Lower lobe of right lung (tissue), 2 donors: Measurements from ENCODE around the gene SNAPC3. TPM values are rescaled to one million over a fixed set of nuclear protein-coding genes. Genes with fewer than 3 reads are reported as not detected.

Experiments used
- ATAC-seq, 2 donors: fragments of 200-7000 bp; cut with Tn5 transposase; one replicate each; pipeline ENCODE4 v1.9.1; 2020 to 2022; ENCODE audit warnings: mild to moderate bottlenecking in 2 of 2, moderate library complexity in 2 of 2
- DNase-seq: peaks from one replicate; pipeline ENCODE4 v3.0.0-alpha.2; 2020
- H3K27ac ChIP-seq: fragments of 200-600 bp; one replicate; pipeline ENCODE4 v1.8.0; 2022
- H3K27me3 ChIP-seq: fragments of 200-600 bp; one replicate; pipeline ENCODE4 v1.8.0; 2022; ENCODE audit warnings: low read depth
- H3K36me3 ChIP-seq: fragments of 200-600 bp; one replicate; pipeline ENCODE4 v1.8.0; 2022; ENCODE audit warnings: mild to moderate bottlenecking
- H3K4me1 ChIP-seq: fragments of 200-600 bp; one replicate; pipeline ENCODE4 v1.8.0; 2022
- H3K4me3 ChIP-seq: fragments of 200-600 bp; one replicate; pipeline ENCODE4 v1.8.0; 2022; ENCODE audit warnings: mild to moderate bottlenecking
- H3K9me3 ChIP-seq: fragments of 200-600 bp; one replicate; pipeline ENCODE4 v1.8.0; 2022
- CTCF ChIP-seq: fragments of 200-600 bp; IDR thresholded peaks from one replicate; pipeline ENCODE4 v1.8.0; 2022; ENCODE audit warnings: antibody characterized with exemption, mild to moderate bottlenecking
- intact Hi-C: fragments of 100-400 bp; cut with DNase I; formaldehyde crosslinking; loops from one replicate; pipeline ENCODE4 v1.11.0; 2022
- total RNA-seq: library from RNA; stranded (reverse); fragmentation: NEBNext Ultra II Directional; extraction: Animal tissue kit (Norgen Biotek cat#: 25700); gene quantifications from one replicate; pipeline ENCODE4 v1.2.1, GENCODE V29; 2021
- donor health status: DM: no; HTN: yes; CAD: no; lungs with severe emphysema.

SNAPC3 gene
- total RNA-seq, 1 donor from 2014 or later, result 30.7 TPM

GRCh38 chr9:15491950-15492349, 69.3 kb downstream of the SNAPC3 start:
- TF ChIP-seq CTCF, result no peak
- Histone ChIP-seq H3K27me3 (no peaks in the 10 kb centered on the region), H3K27ac (no peak overlapping the region), H3K4me3 (no peak overlapping the region), H3K4me1 (no peaks in the 10 kb centered on the region), H3K36me3 (peaks cover 24% of the 10 kb centered on the region), H3K9me3 (no peaks in the 10 kb centered on the region)
- intact Hi-C loops, result no loop called here
- DNase-seq, result no peak
- ATAC-seq, result no peak

DNA sequence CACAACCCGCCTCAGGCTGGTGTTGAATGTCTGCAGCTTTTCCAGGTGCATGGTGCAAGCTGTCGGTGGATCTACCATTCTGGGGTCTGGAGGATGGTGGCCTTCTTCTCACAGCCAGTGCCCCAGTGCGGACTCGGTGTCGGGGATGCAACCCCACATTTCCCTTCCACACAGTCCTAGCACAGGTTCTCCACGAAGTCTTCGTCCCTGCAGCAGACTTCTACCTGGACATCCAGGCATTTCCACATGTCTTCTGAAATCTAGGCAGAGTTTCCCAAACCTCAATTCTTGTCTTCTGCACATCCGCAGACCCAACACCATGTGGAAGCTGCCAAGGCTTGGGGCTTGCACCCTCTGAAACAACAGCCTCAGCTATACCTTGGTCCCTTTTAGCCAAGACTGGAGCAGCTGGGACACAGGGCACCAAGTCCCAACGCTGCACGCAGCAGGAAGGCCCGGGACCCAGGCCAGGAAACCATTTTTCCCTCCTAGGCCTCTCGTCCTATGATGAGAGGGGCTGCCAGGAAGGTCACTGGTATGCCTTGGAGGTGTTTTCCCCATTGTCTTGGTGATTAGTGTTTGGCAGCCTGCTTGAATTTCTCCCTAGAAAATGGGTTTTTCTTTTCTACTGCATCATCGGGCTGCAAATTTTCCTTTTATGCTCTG, 69.9 kb downstream of the SNAPC3 start:
- TF ChIP-seq CTCF, result no peak
- DNase-seq, result no peak
- ATAC-seq, result no peak

DNA sequence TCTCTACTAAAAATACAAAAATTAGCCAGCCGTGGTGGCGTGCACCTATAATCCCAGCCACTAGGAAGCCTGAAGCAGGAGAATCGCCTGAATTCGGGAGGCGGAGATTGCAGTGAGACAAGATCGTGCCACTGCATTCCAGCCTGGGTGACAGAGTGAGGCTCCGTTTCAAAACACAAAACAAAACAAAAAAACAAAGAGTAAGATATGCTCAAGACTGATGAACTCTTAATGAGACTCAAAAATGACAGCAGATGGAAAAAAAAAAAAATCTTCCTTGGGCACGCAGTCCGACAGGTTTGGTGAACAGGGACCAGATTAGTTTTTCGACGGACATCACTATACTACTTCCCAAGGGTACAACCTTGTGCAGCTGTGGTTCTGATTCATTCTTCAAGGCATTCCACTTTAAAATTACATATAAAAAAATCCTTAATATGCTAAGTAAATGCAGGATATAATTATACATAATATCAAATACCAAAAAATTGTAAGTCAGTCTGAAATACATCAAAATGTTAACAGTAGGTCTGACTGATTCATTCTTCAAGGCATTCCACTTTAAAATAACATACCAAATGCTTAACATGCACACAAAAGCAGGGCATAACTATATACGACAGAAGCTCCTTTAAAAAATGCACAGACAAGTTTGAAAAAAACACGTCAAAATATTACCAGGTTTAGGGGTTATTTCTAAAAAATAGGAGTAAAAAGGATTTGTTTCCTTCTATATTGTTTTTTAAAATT, 75.7 kb downstream of the SNAPC3 start:
- no peak for ATAC-seq
- DNase-seq, result no peak
- H3K27ac ChIP-seq, result no peak overlapping the region
- H3K4me3 ChIP-seq, result no peak overlapping the region
- H3K9me3 ChIP-seq, result no peaks in the 10 kb centered on the region
- H3K36me3 ChIP-seq, result peaks cover 18% of the 10 kb centered on the region
- H3K27me3 ChIP-seq, result no peaks in the 10 kb centered on the region
- no peaks in the 10 kb centered on the region for H3K4me1 ChIP-seq
- intact Hi-C loops, result no loop called here
- TF ChIP-seq CTCF, result no peak

More for the DNA sequence above, 69.9 kb downstream of the SNAPC3 start:
- no peaks in the 10 kb centered on the region for H3K27me3 ChIP-seq
- H3K4me1 ChIP-seq, result no peaks in the 10 kb centered on the region
- no peak overlapping the region for H3K27ac ChIP-seq
- intact Hi-C loops, result no loop called here
- H3K36me3 ChIP-seq, result peaks cover 24% of the 10 kb centered on the region
- no peak overlapping the region for H3K4me3 ChIP-seq
- no peaks in the 10 kb centered on the region for H3K9me3 ChIP-seq

- H3K36me3 ChIP-seq, result peaks cover 23% of the 10 kb centered on the region
- H3K27ac ChIP-seq, result no peak overlapping the region
- no peaks in the 10 kb centered on the region for H3K9me3 ChIP-seq
- ATAC-seq (no peak), DNase-seq (no peak)
- intact Hi-C loops, result no loop called here
- no peaks in the 10 kb centered on the region for H3K4me1 ChIP-seq
- H3K4me3 ChIP-seq, result no peak overlapping the region
- H3K27me3 ChIP-seq, result no peaks in the 10 kb centered on the region
- TF ChIP-seq CTCF, result no peak
Measured at GRCh38 chr9:15499139-15499538, 76.5 kb downstream of the SNAPC3 start.

DNA sequence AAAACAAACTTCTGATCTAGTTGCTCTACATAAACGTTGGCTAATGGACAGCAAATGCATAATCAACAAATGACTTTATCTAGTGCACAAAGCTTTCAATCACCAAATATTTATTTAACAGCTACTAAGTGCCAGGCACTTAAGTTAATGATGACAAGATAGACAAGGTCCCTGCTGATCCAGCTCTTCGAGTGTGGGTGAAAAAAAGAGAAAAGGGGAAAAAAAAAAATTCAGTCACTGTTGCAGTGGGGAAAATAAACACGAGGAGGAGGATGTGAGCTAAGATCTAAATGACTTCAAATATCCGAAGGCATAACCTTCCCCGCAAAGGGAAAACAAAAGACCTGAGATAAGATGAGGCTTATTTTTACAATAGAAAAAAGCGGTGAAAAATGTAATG, 78.5 kb downstream of the SNAPC3 start:
- H3K36me3 ChIP-seq, result peaks cover 44% of the 10 kb centered on the region
- no peak overlapping the region for H3K27ac ChIP-seq
- TF ChIP-seq CTCF, result peak; percentile 17
- DNase-seq (no peak), ATAC-seq (no peak)
- H3K4me1 ChIP-seq, result no peaks in the 10 kb centered on the region
- H3K4me3 ChIP-seq, result no peak overlapping the region
- intact Hi-C loops, result no loop called here
- H3K9me3 ChIP-seq, result no peaks in the 10 kb centered on the region
- H3K27me3 ChIP-seq, result no peaks in the 10 kb centered on the region
